ENCODE results near the gene KCNJ5.

Gene KCNJ5

GRCh38 chr11:128889657-128890213 is 1.4 kb upstream of the KCNJ5 start:
- Histone ChIP-seq H4K91ac (ENCODE audit: low read length) (no peak overlapping the region), H3K27me3 (ENCODE audit: control insufficient read depth in 1 of 2, insufficient read depth in 1 of 2, low read length in 2 of 2) (peaks cover 64 to 80% of the 10 kb centered on the region in 2 experiments), H3K18ac (ENCODE audit: low read depth in 1 of 2, low read length in 2 of 2) (no peak overlapping the region), H2AK5ac (ENCODE audit: low read length, severe bottlenecking) (no peak overlapping the region), H3K36me3 (ENCODE audit: control insufficient read depth in 1 of 2, insufficient read depth in 2 of 2, low read depth in 1 of 2, low read length in 2 of 2) (no peaks in the 10 kb centered on the region), H3K4me2 (ENCODE audit: low read length, poor library complexity, severe bottlenecking) (no peak overlapping the region), H2AFZ (ENCODE audit: low read depth, low read length) (no peak overlapping the region), H3K4ac (ENCODE audit: low read depth in 1 of 2, low read length in 2 of 2) (no peak overlapping the region), H2BK15ac (ENCODE audit: low read depth, poor library complexity, severe bottlenecking) (no peak overlapping the region), H3K9ac (ENCODE audit: low read length) (no peak overlapping the region), H2BK120ac (ENCODE audit: low read depth, low read length) (no peak overlapping the region), H4K8ac (ENCODE audit: low read length) (no peak overlapping the region), H3K27ac (ENCODE audit: low read length, poor library complexity, severe bottlenecking) (no peak overlapping the region), H3K23ac (ENCODE audit: low read length in 2 of 2) (no peak overlapping the region), H2BK5ac (ENCODE audit: low read depth, low read length, poor library complexity, severe bottlenecking) (no peak overlapping the region), H3K79me1 (replicated peaks; ENCODE audit: low read length, poor library complexity, severe bottlenecking) (no peaks in the 10 kb centered on the region), H2BK12ac (ENCODE audit: low read length in 2 of 2) (no peak overlapping the region), H3K4me1 (ENCODE audit: control insufficient read depth, insufficient read depth, low read depth, low read length) (peaks cover 10% of the 10 kb centered on the region), H3K14ac (ENCODE audit: low read length in 2 of 2) (no peak overlapping the region), H3K9me3 (ENCODE audit: control insufficient read depth, low read length) (no peaks in the 10 kb centered on the region), H3K4me3 (ENCODE audit: insufficient read depth in 1 of 2, low read depth in 1 of 2, low read length in 2 of 2) (no peak overlapping the region)
- WGBS, result 34% methylated on average over 8 of the region's 8 CpGs
- DNase-seq, result no peak

- no peak overlapping the region for H3K27ac ChIP-seq (ENCODE audit: low read length, poor library complexity, severe bottlenecking)
- H2BK12ac ChIP-seq (ENCODE audit: low read length in 2 of 2), result no peak overlapping the region
- no peak overlapping the region for H2BK15ac ChIP-seq (ENCODE audit: low read depth, poor library complexity, severe bottlenecking)
- peaks cover 64 to 77% of the 10 kb centered on the region in 2 experiments for H3K27me3 ChIP-seq (ENCODE audit: control insufficient read depth in 1 of 2, insufficient read depth in 1 of 2, low read length in 2 of 2)
- no peak overlapping the region for H2AK5ac ChIP-seq (ENCODE audit: low read length, severe bottlenecking)
- no peak overlapping the region for H2AFZ ChIP-seq (ENCODE audit: low read depth, low read length)
- H3K4me2 ChIP-seq (ENCODE audit: low read length, poor library complexity, severe bottlenecking), result peak overlapping the region; percentile 78
- no peak overlapping the region for H3K4ac ChIP-seq (ENCODE audit: low read depth in 1 of 2, low read length in 2 of 2)
- H4K91ac ChIP-seq (ENCODE audit: low read length), result no peak overlapping the region
- peak overlapping the region; percentile 37 to 75 for H3K4me3 ChIP-seq (ENCODE audit: insufficient read depth in 1 of 2, low read depth in 1 of 2, low read length in 2 of 2)
- H3K9me3 ChIP-seq (ENCODE audit: control insufficient read depth, low read length), result no peaks in the 10 kb centered on the region
- no peak overlapping the region for H2BK5ac ChIP-seq (ENCODE audit: low read depth, low read length, poor library complexity, severe bottlenecking)
- peaks cover 10% of the 10 kb centered on the region for H3K4me1 ChIP-seq (ENCODE audit: control insufficient read depth, insufficient read depth, low read depth, low read length)
- 0% methylated on average over 7 of the region's 9 CpGs for WGBS
- no peak overlapping the region for H2BK120ac ChIP-seq (ENCODE audit: low read depth, low read length)
- no peak overlapping the region for H3K14ac ChIP-seq (ENCODE audit: low read length in 2 of 2)
- DNase-seq, result no peak
- H3K36me3 ChIP-seq (ENCODE audit: control insufficient read depth in 1 of 2, insufficient read depth in 2 of 2, low read depth in 1 of 2, low read length in 2 of 2), result no peaks in the 10 kb centered on the region
- no peak overlapping the region for H3K23ac ChIP-seq (ENCODE audit: low read length in 2 of 2)
- H4K8ac ChIP-seq (ENCODE audit: low read length), result no peak overlapping the region
- no peak overlapping the region for H3K18ac ChIP-seq (ENCODE audit: low read depth in 1 of 2, low read length in 2 of 2)
- no peaks in the 10 kb centered on the region for H3K79me1 ChIP-seq (replicated peaks; ENCODE audit: low read length, poor library complexity, severe bottlenecking)
- no peak overlapping the region for H3K9ac ChIP-seq (ENCODE audit: low read length)
Measured at GRCh38 chr11:128890216-128890542, 977 bp upstream of the KCNJ5 start.

- no peak overlapping the region for H3K27ac ChIP-seq (ENCODE audit: low read length, poor library complexity, severe bottlenecking)
- no peak overlapping the region for H3K4ac ChIP-seq (ENCODE audit: low read depth in 1 of 2, low read length in 2 of 2)
- H2BK5ac ChIP-seq (ENCODE audit: low read depth, low read length, poor library complexity, severe bottlenecking), result no peak overlapping the region
- no peak for DNase-seq
- no peak overlapping the region for H3K18ac ChIP-seq (ENCODE audit: low read depth in 1 of 2, low read length in 2 of 2)
- no peak overlapping the region for H2AFZ ChIP-seq (ENCODE audit: low read depth, low read length)
- no peak overlapping the region for H3K4me2 ChIP-seq (ENCODE audit: low read length, poor library complexity, severe bottlenecking)
- no peak overlapping the region for H2BK12ac ChIP-seq (ENCODE audit: low read length in 2 of 2)
- H3K79me1 ChIP-seq (replicated peaks; ENCODE audit: low read length, poor library complexity, severe bottlenecking), result no peaks in the 10 kb centered on the region
- no peak overlapping the region for H2BK120ac ChIP-seq (ENCODE audit: low read depth, low read length)
- H3K23ac ChIP-seq (ENCODE audit: low read length in 2 of 2), result no peak overlapping the region
- no peak overlapping the region for H4K91ac ChIP-seq (ENCODE audit: low read length)
- no peaks in the 10 kb centered on the region for H3K36me3 ChIP-seq (ENCODE audit: control insufficient read depth in 1 of 2, insufficient read depth in 2 of 2, low read depth in 1 of 2, low read length in 2 of 2)
- no peak overlapping the region for H3K14ac ChIP-seq (ENCODE audit: low read length in 2 of 2)
- H4K8ac ChIP-seq (ENCODE audit: low read length), result no peak overlapping the region
- H3K9me3 ChIP-seq (ENCODE audit: control insufficient read depth, low read length), result no peaks in the 10 kb centered on the region
- H3K4me3 ChIP-seq (ENCODE audit: insufficient read depth in 1 of 2, low read depth in 1 of 2, low read length in 2 of 2), result no peak overlapping the region
- H3K4me1 ChIP-seq (ENCODE audit: control insufficient read depth, insufficient read depth, low read depth, low read length), result peaks cover 10% of the 10 kb centered on the region
- peaks cover 48 to 70% of the 10 kb centered on the region in 2 experiments for H3K27me3 ChIP-seq (ENCODE audit: control insufficient read depth in 1 of 2, insufficient read depth in 1 of 2, low read length in 2 of 2)
- H3K9ac ChIP-seq (ENCODE audit: low read length), result no peak overlapping the region
- no peak overlapping the region for H2BK15ac ChIP-seq (ENCODE audit: low read depth, poor library complexity, severe bottlenecking)
- 47% methylated on average over 3 of the region's 6 CpGs for WGBS
- no peak overlapping the region for H2AK5ac ChIP-seq (ENCODE audit: low read length, severe bottlenecking)
Measured at GRCh38 chr11:128891913-128892398, 800 bp downstream of the KCNJ5 start.

GRCh38 chr11:128892866-128893565 is 1.9 kb downstream of the KCNJ5 start:
- no peak overlapping the region for H2BK15ac ChIP-seq (ENCODE audit: low read depth, poor library complexity, severe bottlenecking)
- H3K23ac ChIP-seq (ENCODE audit: low read length in 2 of 2), result no peak overlapping the region
- no peaks in the 10 kb centered on the region for H3K36me3 ChIP-seq (ENCODE audit: control insufficient read depth in 1 of 2, insufficient read depth in 2 of 2, low read depth in 1 of 2, low read length in 2 of 2)
- H3K4me1 ChIP-seq (ENCODE audit: control insufficient read depth, insufficient read depth, low read depth, low read length), result peaks cover 10% of the 10 kb centered on the region
- H4K8ac ChIP-seq (ENCODE audit: low read length), result no peak overlapping the region
- 65% methylated on average over 4 of the region's 4 CpGs for WGBS
- no peaks in the 10 kb centered on the region for H3K9me3 ChIP-seq (ENCODE audit: control insufficient read depth, low read length)
- no peak overlapping the region for H3K4me2 ChIP-seq (ENCODE audit: low read length, poor library complexity, severe bottlenecking)
- no peak overlapping the region for H2AFZ ChIP-seq (ENCODE audit: low read depth, low read length)
- no peak overlapping the region for H3K18ac ChIP-seq (ENCODE audit: low read depth in 1 of 2, low read length in 2 of 2)
- H3K9ac ChIP-seq (ENCODE audit: low read length), result no peak overlapping the region
- no peak overlapping the region for H2BK12ac ChIP-seq (ENCODE audit: low read length in 2 of 2)
- no peaks in the 10 kb centered on the region for H3K79me1 ChIP-seq (replicated peaks; ENCODE audit: low read length, poor library complexity, severe bottlenecking)
- H3K27me3 ChIP-seq (ENCODE audit: control insufficient read depth in 1 of 2, insufficient read depth in 1 of 2, low read length in 2 of 2), result peaks cover 45 to 61% of the 10 kb centered on the region in 2 experiments
- H4K91ac ChIP-seq (ENCODE audit: low read length), result no peak overlapping the region
- H2AK5ac ChIP-seq (ENCODE audit: low read length, severe bottlenecking), result no peak overlapping the region
- no peak overlapping the region for H3K27ac ChIP-seq (ENCODE audit: low read length, poor library complexity, severe bottlenecking)
- DNase-seq, result no peak
- H3K4ac ChIP-seq (ENCODE audit: low read depth in 1 of 2, low read length in 2 of 2), result no peak overlapping the region
- H3K14ac ChIP-seq (ENCODE audit: low read length in 2 of 2), result no peak overlapping the region
- H3K4me3 ChIP-seq (ENCODE audit: insufficient read depth in 1 of 2, low read depth in 1 of 2, low read length in 2 of 2), result no peak overlapping the region
- no peak overlapping the region for H2BK5ac ChIP-seq (ENCODE audit: low read depth, low read length, poor library complexity, severe bottlenecking)
- no peak overlapping the region for H2BK120ac ChIP-seq (ENCODE audit: low read depth, low read length)
